Pancreas (tissue), 10 donors: Measurements from ENCODE around the gene GRAMD4. TPM values are rescaled to one million over a fixed set of nuclear protein-coding genes. Genes with fewer than 3 reads are reported as not detected.

Source experiments
- ATAC-seq, 4 donors: fragments of 200-7000 bp; cut with Tn5 transposase; one replicate each; pipeline versions ENCODE4 v1.8.0 to v1.9.1; 2020; ENCODE audit warnings: mild to moderate bottlenecking in 4 of 4, moderate library complexity in 4 of 4
- DNase-seq, 6 donors: peaks; one replicate each; pipeline ENCODE4 v3.0.0-alpha.2; 2020
- FAIRE-seq: peaks from 2 replicates; lab custom pipeline; 2012; peaks lifted over from hg19 to GRCh38; lab: Jason Lieb, UNC
- H3K27ac ChIP-seq, 4 donors: fragments of 200-600 bp; sonication (generic); 1 replicate in 3 of 4; 2 replicates in 1 of 4; pipeline versions ENCODE4 v1.5.0 to v1.8.0; 2020
- H3K27me3 ChIP-seq, 4 donors: fragments of 200-600 bp; one replicate each; pipeline ENCODE4 v1.8.0; 2021
- H3K36me3 ChIP-seq, 3 donors: fragments of 200-600 bp; sonication (generic) in 1 of 3; one replicate each; pipeline versions ENCODE4 v1.5.0 to v1.8.0; 2020 to 2021
- H3K4me1 ChIP-seq, 3 donors: fragments of 200-600 bp; one replicate each; pipeline ENCODE4 v1.8.0; 2021
- H3K4me3 ChIP-seq, 4 donors: fragments of 200-600 bp; sonication (generic) in 2 of 4; one replicate each; pipeline versions ENCODE4 v1.5.0 to v1.8.0; 2020 to 2021
- H3K9me3 ChIP-seq, 4 donors: fragments of 200-600 bp; one replicate each; pipeline ENCODE4 v1.8.0; 2021
- WGBS, 2 donors: extraction: QIAGEN DNeasy Blood & Tissue Kit; methylation state at CpG; one replicate each; pipeline ENCODE4 v1.1.7; 2013; 5-methylcytosine and 5-hydroxymethylcytosine counted together
- intact Hi-C, 3 donors: fragments of 100-400 bp; cut with DNase I; formaldehyde crosslinking; loops; one replicate each; pipeline versions ENCODE4 v1.11.1 to v1.14.2; 2022
- polyA plus RNA-seq, 2 donors: library from polyadenylated mRNA; stranded (reverse); fragments of 200-250 nt; gene quantifications; one replicate each; pipeline ENCODE4 v1.2.3, GENCODE V29; 2013
- total RNA-seq, 6 donors: library from RNA; stranded (reverse); fragmentation: NEBNext Ultra II Directional in 4 of 6; extraction: Animal tissue kit (Norgen Biotek cat#: 25700) in 4 of 6; gene quantifications; one replicate each; pipeline versions ENCODE4 v1.2.1 to v1.2.4, GENCODE V29; 2021 to 2023
- TF ChIP-seq, protein P1 (sequence below), 4 donors: fragments of 200-600 bp; sonication (generic) in 3 of 4; IDR thresholded peaks; one replicate each; pipeline versions ENCODE4 v1.5.0 to v1.8.0; 2021; ENCODE audit warnings: antibody characterized with exemption in 4 of 4
- donor health status: healthy with polysubstance abuse.
- donor health status: DM: no; HTN: no; CAD: no; lungs with moderate emphysema.
- donor health status: DM: no; HTN: no; CAD: no.
- donor health status: control.
- donor health status: control.
- donor health status: Bipolar disorder and iron deficiency.
- donor health status: DM: yes; HTN: yes; CAD: no.
- donor health status: DM: no; HTN: no; CAD: no.
- donor health status: DM: no; HTN: no; CAD: no.
- donor health status: DM: yes; HTN: yes; CAD: no.

The GRAMD4 gene
- total and polyA plus RNA-seq, 8 donors = 13.2 to 36.4 (median 21.9) TPM

DNA sequence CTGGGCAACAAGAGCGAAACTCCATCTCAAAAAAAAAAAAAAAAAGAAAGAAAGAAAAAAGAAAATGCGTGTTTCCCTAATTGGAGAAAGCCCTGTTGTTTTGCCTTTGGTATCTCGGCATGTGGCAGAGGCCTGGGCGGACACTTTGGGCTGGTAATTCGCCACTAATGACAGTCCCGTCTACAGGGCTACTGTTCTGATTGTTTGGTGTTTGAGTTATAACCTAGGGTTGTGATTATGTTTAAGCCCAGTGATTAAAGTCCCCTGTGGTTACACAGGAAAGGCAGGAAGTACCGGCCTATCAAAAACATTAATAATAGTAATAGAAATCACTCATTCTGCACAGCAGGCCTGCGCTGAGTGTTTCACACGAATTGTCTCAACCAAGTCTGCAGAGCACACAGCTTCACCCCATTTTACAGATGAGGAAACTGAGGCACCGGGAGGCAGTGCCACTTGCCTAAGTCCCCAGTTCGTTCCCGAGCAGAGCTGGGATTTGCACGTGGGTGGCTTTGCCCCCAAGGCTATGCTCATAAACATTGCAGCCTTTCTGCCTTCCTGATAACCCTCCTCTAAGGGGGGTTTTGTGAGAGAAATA, 39.1 kb upstream of the GRAMD4 start:
- Histone ChIP-seq H3K4me3 (no peak overlapping the region), H3K9me3 (no peaks in the 10 kb centered on the region), H3K27ac (peak overlapping the region in 3 of 4 donors; percentile 2 to 73 (median 63)), H3K27me3 (no peaks in the 10 kb centered on the region), H3K36me3 (no peaks in the 10 kb centered on the region), H3K4me1 (peaks cover 31 to 48% (median 33%) of the 10 kb centered on the region in 3 donors)
- FAIRE-seq (no peak), DNase-seq (peak in 2 of 6 donors; percentile 11 to 21), ATAC-seq (no peak)
- intact Hi-C loops = no loop called here
- TF ChIP-seq, protein P1, sequence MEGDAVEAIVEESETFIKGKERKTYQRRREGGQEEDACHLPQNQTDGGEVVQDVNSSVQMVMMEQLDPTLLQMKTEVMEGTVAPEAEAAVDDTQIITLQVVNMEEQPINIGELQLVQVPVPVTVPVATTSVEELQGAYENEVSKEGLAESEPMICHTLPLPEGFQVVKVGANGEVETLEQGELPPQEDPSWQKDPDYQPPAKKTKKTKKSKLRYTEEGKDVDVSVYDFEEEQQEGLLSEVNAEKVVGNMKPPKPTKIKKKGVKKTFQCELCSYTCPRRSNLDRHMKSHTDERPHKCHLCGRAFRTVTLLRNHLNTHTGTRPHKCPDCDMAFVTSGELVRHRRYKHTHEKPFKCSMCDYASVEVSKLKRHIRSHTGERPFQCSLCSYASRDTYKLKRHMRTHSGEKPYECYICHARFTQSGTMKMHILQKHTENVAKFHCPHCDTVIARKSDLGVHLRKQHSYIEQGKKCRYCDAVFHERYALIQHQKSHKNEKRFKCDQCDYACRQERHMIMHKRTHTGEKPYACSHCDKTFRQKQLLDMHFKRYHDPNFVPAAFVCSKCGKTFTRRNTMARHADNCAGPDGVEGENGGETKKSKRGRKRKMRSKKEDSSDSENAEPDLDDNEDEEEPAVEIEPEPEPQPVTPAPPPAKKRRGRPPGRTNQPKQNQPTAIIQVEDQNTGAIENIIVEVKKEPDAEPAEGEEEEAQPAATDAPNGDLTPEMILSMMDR (IDR thresholded peaks at IDR 0.05) = no peak
- WGBS, 2 donors = 65 to 70% methylated on average over 12 to 13 of the region's 13 CpGs

DNA sequence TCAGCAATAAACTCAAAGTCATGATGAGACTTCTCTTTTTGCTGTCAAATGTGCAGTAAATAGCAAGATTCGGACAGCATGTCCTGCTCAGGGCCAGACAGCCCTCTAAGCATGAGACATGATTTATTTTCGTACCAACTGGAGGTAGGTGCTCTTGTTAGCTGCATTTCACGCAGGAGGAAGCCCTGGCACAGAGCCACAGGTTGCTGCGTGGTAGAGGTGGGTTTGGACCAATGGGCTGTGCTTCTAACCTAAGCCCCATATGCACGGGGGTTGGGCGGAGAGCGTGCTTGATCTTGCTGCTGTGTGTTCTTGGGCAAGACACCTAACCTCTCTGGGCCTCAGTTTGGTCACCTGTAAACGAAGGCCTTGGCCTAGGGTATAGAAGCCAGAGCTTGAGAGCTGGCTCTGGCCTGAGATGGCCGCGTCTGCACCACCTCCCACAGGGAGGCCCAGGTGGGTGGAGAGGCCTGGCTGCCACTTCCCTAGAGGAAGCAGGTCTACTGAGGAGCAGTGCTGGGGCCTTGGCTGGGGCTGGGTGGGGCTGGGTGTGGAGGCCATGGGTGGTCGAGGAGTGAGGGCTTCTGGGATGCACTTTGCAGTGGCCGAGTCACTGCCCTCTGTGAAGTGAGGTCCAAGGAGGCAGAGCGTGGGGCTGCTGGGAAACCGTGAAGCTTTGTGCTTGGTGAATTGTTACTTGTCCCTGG, 38.5 kb upstream of the GRAMD4 start:
- TF ChIP-seq, protein P1 (IDR thresholded peaks at IDR 0.05) = no peak
- H3K4me1 ChIP-seq = peaks cover 29 to 44% (median 32%) of the 10 kb centered on the region in 3 donors
- peak in 2 of 6 donors; percentile 52 to 60 for DNase-seq
- H3K36me3 ChIP-seq = no peaks in the 10 kb centered on the region
- peak overlapping the region in 2 of 4 donors; percentile 30 to 38 for H3K27ac ChIP-seq
- intact Hi-C loops = no loop called here
- no peaks in the 10 kb centered on the region for H3K9me3 ChIP-seq
- no peak for FAIRE-seq
- no peaks in the 10 kb centered on the region for H3K27me3 ChIP-seq
- H3K4me3 ChIP-seq = no peak overlapping the region
- WGBS, 2 donors = 73 to 79% methylated on average over 14 of the region's 14 CpGs
- ATAC-seq = no peak

DNA sequence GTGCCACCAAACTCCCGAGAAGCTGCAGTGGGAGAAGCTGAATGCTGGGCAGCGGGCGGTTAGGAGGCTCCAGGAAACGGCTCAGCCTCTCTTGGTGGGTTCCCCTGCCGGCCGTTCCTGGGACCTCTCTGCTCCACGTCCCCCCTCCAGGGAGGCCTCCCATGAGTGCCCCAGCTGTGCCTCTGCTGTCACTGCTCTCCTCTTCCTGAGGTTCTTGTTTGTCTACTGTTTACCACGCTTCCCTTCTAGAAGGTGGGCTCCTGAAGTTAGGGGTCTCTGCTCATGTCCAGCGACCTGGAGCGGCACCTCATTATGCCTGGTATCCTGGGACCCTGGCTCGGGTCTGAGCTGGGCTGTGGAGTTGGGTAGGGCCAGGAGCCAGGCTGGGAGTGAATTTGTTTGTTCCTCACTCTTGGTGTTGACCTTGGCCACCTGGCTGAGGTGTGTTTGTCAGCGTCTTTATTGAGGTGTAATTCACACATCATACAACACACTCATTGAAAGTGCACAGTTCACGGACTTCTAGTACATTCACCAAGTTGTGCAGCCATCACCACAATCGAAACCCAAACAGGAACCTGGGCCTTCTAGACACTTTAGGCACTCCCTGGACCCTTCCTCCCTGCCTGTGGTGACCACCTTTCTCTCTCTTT, 37.8 kb upstream of the GRAMD4 start:
- FAIRE-seq (no peak), ATAC-seq (peak in 3 of 4 donors; percentile 36 to 63 (median 49)), DNase-seq (peak in 3 of 6 donors; percentile 49 to 70 (median 53))
- H3K36me3 ChIP-seq = no peaks in the 10 kb centered on the region
- H3K4me1 ChIP-seq = peaks cover 29 to 44% (median 32%) of the 10 kb centered on the region in 3 donors
- H3K4me3 ChIP-seq = no peak overlapping the region
- peak overlapping the region in 3 of 4 donors; percentile 22 to 38 (median 30) for H3K27ac ChIP-seq
- WGBS, 2 donors = 55 to 61% methylated on average over 14 of the region's 14 CpGs
- no peaks in the 10 kb centered on the region for H3K27me3 ChIP-seq
- intact Hi-C loops = no loop called here
- TF ChIP-seq, protein P1 (IDR thresholded peaks at IDR 0.05) = no peak
- H3K9me3 ChIP-seq = no peaks in the 10 kb centered on the region

DNA sequence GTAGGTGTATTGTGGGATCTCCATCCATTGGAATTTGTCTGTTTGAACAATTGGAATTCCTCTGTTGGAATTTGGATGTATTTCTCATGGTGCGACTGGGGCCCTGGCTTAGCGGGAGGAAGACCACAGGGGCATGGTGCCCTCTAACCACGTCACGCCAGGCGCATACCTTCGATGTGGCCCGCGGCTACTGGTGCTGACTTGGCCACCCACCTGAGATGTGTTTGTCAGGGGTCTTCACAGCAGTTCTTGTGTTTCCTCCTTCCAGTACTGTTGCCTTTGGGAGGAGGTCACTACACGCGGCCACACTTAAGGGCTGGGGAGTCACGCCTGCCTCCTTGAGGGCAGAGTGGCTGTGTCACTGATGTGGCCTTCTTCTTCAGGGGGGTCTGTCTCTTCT, 36.6 kb upstream of the GRAMD4 start:
- intact Hi-C loops = no loop called here
- peak in 3 of 6 donors; percentile 31 to 52 (median 41) for DNase-seq
- TF ChIP-seq, protein P1 (IDR thresholded peaks at IDR 0.05) = no peak

More for the DNA sequence above, 36.6 kb upstream of the GRAMD4 start:
- no peak for FAIRE-seq
- 95% methylated on average over 11 of the region's 11 CpGs for WGBS, 2 donors
- Histone ChIP-seq H3K27me3 (no peaks in the 10 kb centered on the region), H3K4me3 (no peak overlapping the region), H3K4me1 (peaks cover 29 to 36% (median 32%) of the 10 kb centered on the region in 3 donors), H3K9me3 (no peaks in the 10 kb centered on the region), H3K36me3 (no peaks in the 10 kb centered on the region), H3K27ac (no peak overlapping the region)
- ATAC-seq = no peak
